Endothelial cell of hepatic sinusoid (primary cell): ENCODE results near the gene RAB39A.
"Not testable (repeated sequence)": the region's sequence is repeated elsewhere in the genome, so short reads cannot be mapped to it uniquely, and the experiment has no call there.

Experiments
- in situ Hi-C: cut with HindIII; loops from 2 replicates; pipeline ENCODE4 v1.10.0; 2017; ENCODE audit warnings: low sequenced_read_pairs

Gene RAB39A

GRCh38 chr11:107928046-107928766, at the start of gene RAB39A:
Gene RAB39A (plus strand): TSS chr11:107928448. CDS start chr11:107928569, 121 bp downstream.
- in situ Hi-C loops = no loop called here

- in situ Hi-C loops = not testable (repeated sequence)
Observed at GRCh38 chr11:107881471-107881870, 46.8 kb upstream of the RAB39A start.

GRCh38 chr11:107882095-107882820, 46.0 kb upstream of the RAB39A start:
- in situ Hi-C loops = no loop called here

GRCh38 chr11:107898270-107898669, 30.0 kb upstream of the RAB39A start:
- in situ Hi-C loops = no loop called here

- in situ Hi-C loops = no loop called here
Observed at GRCh38 chr11:107908211-107908610, 20.0 kb upstream of the RAB39A start.

- in situ Hi-C loops = not testable (repeated sequence)
Observed at GRCh38 chr11:107912415-107912814, 15.8 kb upstream of the RAB39A start.

GRCh38 chr11:107915229-107915628, 13.0 kb upstream of the RAB39A start:
- in situ Hi-C loops = no loop called here

GRCh38 chr11:107916671-107917241, 11.5 kb upstream of the RAB39A start:
- in situ Hi-C loops = no loop called here

- in situ Hi-C loops = no loop called here
Observed at GRCh38 chr11:107921997-107922396, 6.3 kb upstream of the RAB39A start.

GRCh38 chr11:107923519-107923918, 4.7 kb upstream of the RAB39A start:
- in situ Hi-C loops = not testable (repeated sequence)

- in situ Hi-C loops = no loop called here
Observed at GRCh38 chr11:107924306-107924705, 3.9 kb upstream of the RAB39A start.

- in situ Hi-C loops = no loop called here
Observed at GRCh38 chr11:107927559-107927958, 689 bp upstream of the RAB39A start.

GRCh38 chr11:107928767-107929507, 689 bp downstream of the RAB39A start:
- in situ Hi-C loops = no loop called here

GRCh38 chr11:107929611-107930200, 1.5 kb downstream of the RAB39A start:
- in situ Hi-C loops = no loop called here

- in situ Hi-C loops = no loop called here
Observed at GRCh38 chr11:107931206-107931605, 3.0 kb downstream of the RAB39A start.

- in situ Hi-C loops = no loop called here
Observed at GRCh38 chr11:107947904-107948303, 19.7 kb downstream of the RAB39A start.

GRCh38 chr11:107948328-107948727, 20.1 kb downstream of the RAB39A start:
- in situ Hi-C loops = not testable (repeated sequence)

- in situ Hi-C loops = no loop called here
Observed at GRCh38 chr11:107951155-107951554, 22.9 kb downstream of the RAB39A start.

GRCh38 chr11:107953446-107953845, 25.2 kb downstream of the RAB39A start:
- in situ Hi-C loops = no loop called here

GRCh38 chr11:107956543-107956942, 28.3 kb downstream of the RAB39A start:
- in situ Hi-C loops = no loop called here

GRCh38 chr11:107957109-107957588, 28.9 kb downstream of the RAB39A start:
- in situ Hi-C loops = no loop called here
